Fibroblast of skin of left biceps (primary cell): Measurements from ENCODE around the gene EZH2.

Experiments used
- DNase-seq, 2 experiments: peaks; one replicate each; pipeline ENCODE4 v3.0.0-alpha.2; 2013; ENCODE audit warnings: low read depth in 2 of 2

The EZH2 gene

GRCh38 chr7:148761499-148762278 is 122.4 kb downstream of the EZH2 start:
- DNase-seq = no peak
